SKM-1 (cell line): ENCODE data around the gene CMTM8.

Experiments used
- DNase-seq: peaks from one replicate; lab custom pipeline; 2025; ENCODE audit not compliant: unreplicated experiment; lab: John Stamatoyannopoulos, UW

Gene CMTM8

DNA sequence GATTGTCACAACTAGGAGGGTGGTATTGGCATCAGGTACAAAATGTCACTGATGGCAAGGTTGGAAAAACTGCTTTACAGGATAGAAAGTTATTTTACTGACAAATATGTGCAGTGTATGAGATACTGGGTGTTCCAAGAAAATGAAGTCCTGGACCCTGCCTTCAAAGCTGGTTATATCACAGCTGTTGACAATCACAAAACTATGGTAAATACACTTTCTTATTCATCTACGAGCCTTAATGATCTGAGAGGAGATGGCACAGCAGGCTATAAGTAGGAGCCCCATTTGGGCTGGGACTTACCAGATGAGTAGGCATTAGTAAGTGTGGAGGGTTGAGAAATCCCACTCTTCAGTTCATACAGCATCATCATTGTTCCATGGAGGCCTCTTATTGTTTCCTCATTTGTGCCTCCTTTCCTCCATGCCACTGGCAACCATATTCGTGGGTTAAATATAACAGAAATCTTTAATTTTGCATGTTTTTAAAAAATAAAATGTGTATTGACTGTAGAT, 66.9 kb downstream of the CMTM8 start:
- DNase-seq: no peak

DNA sequence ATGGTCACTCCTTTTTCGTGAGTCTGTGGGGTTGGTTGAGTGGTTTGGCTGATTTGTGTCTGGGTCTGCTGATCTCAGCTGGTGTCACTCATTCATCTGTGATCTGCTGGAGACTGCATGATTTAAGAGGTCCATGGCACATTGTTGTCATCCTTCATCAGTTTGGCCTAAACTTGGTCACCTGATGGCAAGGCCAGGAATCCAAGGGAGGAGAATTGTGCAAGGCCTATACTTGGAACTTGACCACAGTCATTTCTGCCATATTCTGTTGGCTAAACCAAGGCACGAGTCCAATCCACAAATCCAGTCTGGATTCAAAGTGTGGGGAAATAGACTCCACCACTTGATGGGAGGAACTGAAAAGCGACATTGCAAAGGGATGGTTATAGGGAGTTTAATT, 67.6 kb downstream of the CMTM8 start:
- DNase-seq: no peak

DNA sequence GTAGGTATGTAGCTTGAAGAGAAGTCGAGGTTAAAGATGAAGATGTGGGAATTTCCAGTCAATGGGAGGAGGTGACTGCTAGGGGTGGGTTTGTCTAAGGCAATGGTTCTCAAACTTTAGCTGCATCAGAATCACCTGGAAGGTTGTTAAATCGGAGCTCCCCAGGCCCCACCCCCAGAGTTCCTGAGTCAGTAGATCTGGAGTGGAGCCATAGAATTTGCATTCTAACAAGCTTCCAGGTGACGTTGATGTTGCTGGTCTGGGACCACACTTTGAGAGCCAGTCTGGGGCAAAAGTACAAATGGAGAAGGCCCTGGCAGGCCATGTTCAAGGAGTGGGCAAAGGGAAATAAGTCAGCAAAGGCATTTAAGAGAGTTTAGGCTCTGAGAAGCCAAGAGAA, 69.1 kb downstream of the CMTM8 start:
- DNase-seq: no peak

DNA sequence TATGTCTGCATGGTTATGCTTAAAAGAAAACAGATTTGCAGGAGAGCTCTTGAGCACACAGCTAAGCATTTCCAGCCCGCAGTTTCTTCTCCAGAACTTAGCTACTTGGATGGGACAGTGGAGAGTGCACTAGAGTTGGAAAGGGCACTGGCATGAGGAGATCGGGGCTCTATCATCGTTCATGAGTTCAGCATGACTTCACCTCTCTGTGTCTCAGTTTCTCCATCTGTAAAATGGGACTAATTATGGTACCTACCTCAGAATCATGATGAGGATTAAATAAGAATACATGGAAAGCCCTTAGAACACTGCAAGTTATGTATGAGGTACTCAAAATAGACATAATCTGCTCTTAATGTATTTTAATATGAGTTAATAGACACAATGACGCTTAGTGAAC, 69.9 kb downstream of the CMTM8 start:
- DNase-seq: no peak

- peak; percentile 13 for DNase-seq
Observed at GRCh38 chr3:32309654-32310242, 71.3 kb downstream of the CMTM8 start.

DNA sequence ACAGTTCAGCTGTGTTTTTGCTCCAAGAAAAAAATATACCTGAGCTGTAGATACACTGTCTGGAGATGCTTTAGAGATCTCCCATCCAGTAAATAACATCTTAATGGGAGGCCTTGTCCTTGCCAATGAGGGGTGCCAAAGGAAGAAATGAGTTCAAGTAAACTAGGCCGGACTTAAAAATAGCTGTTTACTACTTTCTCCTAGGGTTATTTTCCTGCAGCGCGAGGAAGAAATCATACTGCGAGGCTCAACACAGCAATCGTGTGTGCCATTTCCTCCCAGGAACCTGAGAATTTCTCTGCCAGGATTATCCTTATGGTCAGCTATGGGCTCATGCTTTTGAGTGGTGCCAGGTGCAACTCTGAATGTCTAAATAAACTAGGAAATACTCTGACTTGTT, 71.9 kb downstream of the CMTM8 start:
- DNase-seq: no peak

GRCh38 chr3:32310918-32311839, 72.7 kb downstream of the CMTM8 start:
- no peak for DNase-seq

DNA sequence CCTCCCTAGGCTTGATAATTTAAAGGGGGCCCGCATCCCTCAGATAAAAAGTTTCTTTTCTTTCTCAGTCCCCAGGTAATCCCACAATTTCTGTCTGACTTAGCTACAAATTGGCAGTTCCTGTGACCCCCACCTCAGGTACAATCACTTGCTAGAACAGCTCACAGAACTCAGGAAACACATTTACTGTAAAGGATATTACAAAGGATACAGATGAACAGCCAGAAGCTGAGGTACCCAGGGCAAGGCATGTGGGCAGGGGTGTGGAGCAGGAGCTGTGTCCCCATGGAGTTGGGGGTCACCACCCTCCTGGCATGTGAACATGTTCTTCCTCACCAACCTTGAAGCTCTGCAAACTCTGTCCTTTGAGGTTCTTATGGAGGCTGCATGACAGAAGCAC, 73.8 kb downstream of the CMTM8 start:
- no peak for DNase-seq

DNA sequence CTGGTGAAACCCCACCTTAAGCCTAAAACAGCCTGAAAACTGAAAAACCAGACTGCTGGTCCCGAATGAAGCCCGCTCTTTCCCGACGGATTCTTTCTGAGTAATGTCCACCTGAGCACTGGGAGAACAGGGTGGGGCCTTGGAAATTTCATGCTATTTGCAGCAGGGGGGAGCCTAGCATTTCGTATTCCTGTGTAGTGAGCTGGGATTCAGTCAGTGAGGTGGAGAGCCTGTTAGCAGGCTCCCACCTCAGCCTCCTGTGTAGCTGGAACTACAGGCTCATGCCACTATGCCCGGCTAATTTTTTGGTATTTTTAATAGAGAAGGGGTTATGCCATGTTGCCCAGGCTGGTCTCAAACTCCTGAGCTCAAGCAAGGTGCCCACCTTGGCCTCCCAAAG, 74.7 kb downstream of the CMTM8 start:
- DNase-seq: no peak

- DNase-seq: no peak
Observed at GRCh38 chr3:32313723-32314473, 75.4 kb downstream of the CMTM8 start.

GRCh38 chr3:32315441-32315840, 77.0 kb downstream of the CMTM8 start:
- DNase-seq: no peak

DNA sequence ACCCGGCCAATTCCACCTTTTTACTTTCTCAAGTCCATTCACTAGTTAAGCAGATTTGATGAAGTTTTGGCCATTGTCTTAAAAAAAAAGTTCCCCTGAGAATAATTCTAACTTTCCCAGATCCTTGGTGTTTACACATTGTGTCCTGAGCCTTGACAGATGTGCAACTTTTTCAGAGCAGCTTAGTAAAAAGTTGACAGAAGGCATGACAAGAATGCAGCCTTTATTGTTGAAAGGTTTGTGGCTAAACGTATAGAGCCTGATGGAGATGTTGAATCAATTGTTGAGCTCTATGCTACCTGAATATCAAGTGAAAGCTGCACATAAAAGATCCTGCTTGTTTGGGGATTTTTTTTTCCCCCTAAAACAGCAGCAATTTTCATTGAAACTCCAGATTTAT, 77.8 kb downstream of the CMTM8 start:
- DNase-seq: no peak

- no peak for DNase-seq
Observed at GRCh38 chr3:32316976-32317375, 78.5 kb downstream of the CMTM8 start.

- no peak for DNase-seq
Observed at GRCh38 chr3:32319607-32320006, 81.1 kb downstream of the CMTM8 start.

GRCh38 chr3:32320080-32320479, 81.6 kb downstream of the CMTM8 start:
- no peak for DNase-seq

- no peak for DNase-seq
Observed at GRCh38 chr3:32321095-32321790, 82.8 kb downstream of the CMTM8 start.

GRCh38 chr3:32322311-32322710, 83.8 kb downstream of the CMTM8 start:
- no peak for DNase-seq

DNA sequence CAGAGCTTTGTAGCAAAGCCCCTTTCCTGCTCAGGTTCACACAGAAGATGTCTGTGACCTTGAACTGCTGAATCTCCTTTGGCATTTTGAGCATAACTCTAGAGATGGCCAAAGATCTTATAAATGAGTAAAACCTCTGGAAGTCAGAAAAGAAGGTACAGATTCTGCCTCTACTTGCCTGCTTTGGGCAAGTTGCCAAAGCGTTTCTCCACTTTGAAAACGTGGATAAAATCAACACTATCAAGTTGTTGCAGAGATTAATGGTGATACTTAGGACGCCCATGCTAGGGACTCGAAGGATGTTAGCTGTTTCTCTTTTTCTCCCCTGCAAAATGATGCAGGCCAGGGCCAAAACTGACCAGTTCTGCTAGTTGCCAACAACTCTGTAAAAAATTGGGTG, 85.1 kb downstream of the CMTM8 start:
- DNase-seq: no peak

DNA sequence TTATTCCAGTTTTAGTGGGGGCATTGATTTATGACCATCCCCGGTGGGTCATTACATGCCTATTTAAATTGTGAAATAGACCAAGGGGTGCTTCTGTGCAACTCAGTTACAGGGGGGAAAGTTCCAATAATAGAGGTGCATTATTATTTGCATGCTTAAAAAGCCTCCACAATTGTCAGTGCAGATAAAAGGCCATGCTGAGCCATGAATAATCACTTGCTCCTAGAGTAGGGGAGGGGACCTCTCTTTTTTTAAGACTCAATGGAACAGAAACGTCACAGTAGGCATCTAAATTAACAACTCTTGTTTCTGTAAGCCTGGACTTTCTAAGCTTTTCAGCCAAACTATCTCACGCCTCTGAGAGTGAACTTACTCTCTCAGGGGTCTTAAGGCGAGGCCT, 86.7 kb downstream of the CMTM8 start:
- DNase-seq: no peak

DNA sequence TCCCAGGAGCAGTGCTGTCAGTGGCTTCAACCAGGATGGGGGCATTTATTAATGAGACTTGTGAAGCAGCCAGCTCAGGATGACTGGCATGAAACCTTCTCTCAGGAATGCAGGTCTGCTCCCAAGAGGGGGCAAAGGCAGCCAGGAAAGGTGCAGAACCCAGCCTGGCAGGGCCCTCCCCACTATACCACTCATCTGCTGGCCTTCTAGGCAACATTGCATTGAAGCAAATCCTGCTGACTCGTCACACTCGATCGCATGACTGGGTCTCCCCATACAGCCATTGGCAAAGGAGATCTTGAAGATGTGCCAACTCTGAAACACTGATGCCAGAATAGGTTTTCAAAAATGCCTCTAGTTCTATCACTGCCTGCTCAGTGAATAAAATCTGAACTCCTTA, 87.4 kb downstream of the CMTM8 start:
- no peak for DNase-seq

GRCh38 chr3:32326795-32327194, 88.3 kb downstream of the CMTM8 start:
- no peak for DNase-seq
